Erythroblast (primary cell): ENCODE results near the gene FRMD4A.
"Not testable (repeated sequence)": the region's sequence is repeated elsewhere in the genome, so short reads cannot be mapped to it uniquely, and the experiment has no call there.

Source experiments
- DNase-seq, 2 experiments: peaks; one replicate each; lab custom pipeline; 2025; lab: John Stamatoyannopoulos, UW
- GATA1 ChIP-seq: IDR thresholded peaks from 2 replicates; pipeline ENCODE4 v1.6.1; 2011; ENCODE audit warnings: low read depth, mild to moderate bottlenecking, control low read depth, low read length, moderate library complexity
- POLR2A ChIP-seq: IDR thresholded peaks from 2 replicates; pipeline ENCODE4 v1.6.1; 2011; ENCODE audit warnings: mild to moderate bottlenecking, low read length

FRMD4A gene

GRCh38 chr10:13779748-13780147 is 551.0 kb downstream of the FRMD4A start:
- no peak for DNase-seq
- TF ChIP-seq GATA1 (no peak), POLR2A (no peak)

GRCh38 chr10:13778693-13778960 is 552.1 kb downstream of the FRMD4A start:
- not testable (repeated sequence) for DNase-seq

GRCh38 chr10:13776861-13777311 is 553.8 kb downstream of the FRMD4A start:
- no peak for DNase-seq
- TF ChIP-seq POLR2A (no peak), GATA1 (no peak)

GRCh38 chr10:13775786-13776775 is 554.6 kb downstream of the FRMD4A start:
- no peak for DNase-seq
- TF ChIP-seq POLR2A (no peak), GATA1 (no peak)

- TF ChIP-seq POLR2A (no peak), GATA1 (no peak)
- no peak for DNase-seq
These were observed 556.3 kb downstream of the FRMD4A start for GRCh38 chr10:13774303-13774893.

- no peak for TF ChIP-seq POLR2A
- no peak for TF ChIP-seq GATA1
- DNase-seq, result no peak
These were observed 557.1 kb downstream of the FRMD4A start for GRCh38 chr10:13773496-13774170.

- TF ChIP-seq POLR2A (no peak), GATA1 (no peak)
- no peak for DNase-seq
These were observed 557.7 kb downstream of the FRMD4A start for GRCh38 chr10:13773043-13773442.

- DNase-seq, result no peak
- TF ChIP-seq GATA1 (no peak), POLR2A (no peak)
These were observed 558.7 kb downstream of the FRMD4A start for GRCh38 chr10:13771992-13772391.

GRCh38 chr10:13770760-13771493 is 559.8 kb downstream of the FRMD4A start:
- TF ChIP-seq GATA1 (no peak), POLR2A (no peak)
- no peak for DNase-seq

- TF ChIP-seq POLR2A (no peak), GATA1 (no peak)
- no peak for DNase-seq
These were observed 560.8 kb downstream of the FRMD4A start for GRCh38 chr10:13769946-13770345.

GRCh38 chr10:13767676-13768178 is 563.0 kb downstream of the FRMD4A start:
- no peak for DNase-seq
- TF ChIP-seq GATA1 (no peak), POLR2A (no peak)

- DNase-seq, result not testable (repeated sequence)
These were observed 563.6 kb downstream of the FRMD4A start for GRCh38 chr10:13767148-13767547.

GRCh38 chr10:13765641-13766341 is 564.9 kb downstream of the FRMD4A start:
- no peak for DNase-seq
- TF ChIP-seq POLR2A (no peak), GATA1 (no peak)
